ENCODE data around the gene UBE2E1.

GRCh38 chr3:23920151-23920655 is 114.4 kb downstream of the UBE2E1 start:
- TF ChIP-seq CTCF (IDR thresholded peaks at IDR 0.05) (no peak), POLR2A (IDR thresholded peaks at IDR 0.05) (no peak), EP300 (IDR thresholded peaks at IDR 0.05) (no peak), POLR2AphosphoS5 (IDR thresholded peaks at IDR 0.05) (no peak)

All from stomach (tissue), 4 donors.